NT2/D1 (cell line): ENCODE data around the gene DUSP7.

Experiments
- SUZ12 ChIP-seq: IDR thresholded peaks from 2 replicates; pipeline ENCODE4 v1.6.1; 2011; ENCODE audit not compliant: insufficient read length, insufficient read depth; ENCODE audit errors: extremely low read depth
- YY1 ChIP-seq: IDR thresholded peaks from 2 replicates; pipeline ENCODE4 v1.6.1; 2011; ENCODE audit not compliant: insufficient read length, insufficient read depth
- ZNF274 ChIP-seq: IDR thresholded peaks from 2 replicates; pipeline ENCODE4 v1.6.1; 2011; ENCODE audit warnings: mild to moderate bottlenecking, low read depth, low read length

GRCh38 chr3:52102934-52103333 is 46.6 kb upstream of the DUSP7 start:
- TF ChIP-seq ZNF274 (no peak), YY1 (no peak), SUZ12 (no peak)
